Measurements from ENCODE around the gene PPTC7. TPM values are rescaled to one million over a fixed set of nuclear protein-coding genes. Genes with fewer than 3 reads are reported as not detected.
A peak's percentile ranks its signal among the peaks of the same experiment; 100 is the strongest.
"Not testable (repeated sequence)": the region's sequence is repeated elsewhere in the genome, so short reads cannot be mapped to it uniquely, and the experiment has no call there.

PPTC7 gene
- total RNA-seq, 4 donors from 2014 or later, result 3.6 to 34.1 (median 21.1) TPM

DNA sequence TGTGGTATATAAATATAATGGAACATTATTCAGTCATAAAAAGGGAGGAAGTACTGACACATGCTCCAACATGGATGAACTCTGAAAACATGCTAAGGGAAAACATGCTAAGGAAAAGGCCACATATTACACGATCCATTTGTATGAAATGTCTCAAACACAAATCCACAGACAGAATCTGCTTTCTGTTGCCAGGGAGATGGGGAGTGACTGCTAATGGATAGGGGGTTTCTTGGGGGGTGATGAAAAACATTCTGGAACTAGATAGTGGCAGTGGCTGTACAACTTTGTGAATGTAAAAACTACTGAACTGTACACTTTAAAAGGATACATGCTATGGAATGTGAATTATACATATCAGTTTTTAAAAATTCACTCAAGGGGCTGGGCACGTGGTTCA lies 6.6 kb downstream of the PPTC7 start:
- H3K27ac ChIP-seq, result no peak overlapping the region
- peaks cover 10 to 11% of the 10 kb centered on the region in 2 donors for H3K4me1 ChIP-seq
- H3K9me3 ChIP-seq, result no peaks in the 10 kb centered on the region
- H3K27me3 ChIP-seq, result no peaks in the 10 kb centered on the region
- intact Hi-C loops (cut with DNase I; ENCODE audit: low total_unique reads), result no loop called here
- no peak overlapping the region for H3K4me3 ChIP-seq
- no peak for DNase-seq
- TF ChIP-seq, protein P1, sequence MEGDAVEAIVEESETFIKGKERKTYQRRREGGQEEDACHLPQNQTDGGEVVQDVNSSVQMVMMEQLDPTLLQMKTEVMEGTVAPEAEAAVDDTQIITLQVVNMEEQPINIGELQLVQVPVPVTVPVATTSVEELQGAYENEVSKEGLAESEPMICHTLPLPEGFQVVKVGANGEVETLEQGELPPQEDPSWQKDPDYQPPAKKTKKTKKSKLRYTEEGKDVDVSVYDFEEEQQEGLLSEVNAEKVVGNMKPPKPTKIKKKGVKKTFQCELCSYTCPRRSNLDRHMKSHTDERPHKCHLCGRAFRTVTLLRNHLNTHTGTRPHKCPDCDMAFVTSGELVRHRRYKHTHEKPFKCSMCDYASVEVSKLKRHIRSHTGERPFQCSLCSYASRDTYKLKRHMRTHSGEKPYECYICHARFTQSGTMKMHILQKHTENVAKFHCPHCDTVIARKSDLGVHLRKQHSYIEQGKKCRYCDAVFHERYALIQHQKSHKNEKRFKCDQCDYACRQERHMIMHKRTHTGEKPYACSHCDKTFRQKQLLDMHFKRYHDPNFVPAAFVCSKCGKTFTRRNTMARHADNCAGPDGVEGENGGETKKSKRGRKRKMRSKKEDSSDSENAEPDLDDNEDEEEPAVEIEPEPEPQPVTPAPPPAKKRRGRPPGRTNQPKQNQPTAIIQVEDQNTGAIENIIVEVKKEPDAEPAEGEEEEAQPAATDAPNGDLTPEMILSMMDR (IDR thresholded peaks at IDR 0.05), result no peak
- TF ChIP-seq POLR2A (IDR thresholded peaks at IDR 0.05), result no peak
- no peaks in the 10 kb centered on the region for H3K36me3 ChIP-seq

DNA sequence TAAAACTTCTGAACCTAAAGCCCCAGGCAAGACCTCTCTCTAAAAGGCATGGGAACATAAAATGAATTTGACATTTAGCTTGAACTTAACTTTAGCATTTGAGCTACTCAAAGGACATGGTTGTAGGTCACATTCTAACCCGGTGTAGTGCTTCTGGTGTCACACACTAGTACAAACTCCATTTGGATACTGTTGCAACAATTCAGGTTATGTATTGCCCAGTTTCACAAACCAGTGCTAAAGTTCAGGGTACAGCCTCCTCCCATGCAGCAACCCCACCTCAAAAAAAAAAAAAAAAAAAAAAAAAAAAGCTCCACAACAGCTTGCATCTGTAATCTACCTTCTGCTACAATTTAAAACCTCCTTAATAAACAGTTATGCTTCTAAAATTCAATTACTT lies 7.8 kb downstream of the PPTC7 start:
- H3K27me3 ChIP-seq, result no peaks in the 10 kb centered on the region
- TF ChIP-seq POLR2A (IDR thresholded peaks at IDR 0.05), result no peak
- TF ChIP-seq, protein P1 (IDR thresholded peaks at IDR 0.05), result no peak
- H3K27ac ChIP-seq, result peak overlapping the region; percentile 5 to 57
- H3K9me3 ChIP-seq, result no peaks in the 10 kb centered on the region
- peaks cover 0 to 10% of the 10 kb centered on the region in 2 donors for H3K4me1 ChIP-seq
- intact Hi-C loops (cut with DNase I; ENCODE audit: low total_unique reads), result no loop called here
- H3K36me3 ChIP-seq, result no peaks in the 10 kb centered on the region
- DNase-seq, result no peak
- H3K4me3 ChIP-seq, result no peak overlapping the region

DNA sequence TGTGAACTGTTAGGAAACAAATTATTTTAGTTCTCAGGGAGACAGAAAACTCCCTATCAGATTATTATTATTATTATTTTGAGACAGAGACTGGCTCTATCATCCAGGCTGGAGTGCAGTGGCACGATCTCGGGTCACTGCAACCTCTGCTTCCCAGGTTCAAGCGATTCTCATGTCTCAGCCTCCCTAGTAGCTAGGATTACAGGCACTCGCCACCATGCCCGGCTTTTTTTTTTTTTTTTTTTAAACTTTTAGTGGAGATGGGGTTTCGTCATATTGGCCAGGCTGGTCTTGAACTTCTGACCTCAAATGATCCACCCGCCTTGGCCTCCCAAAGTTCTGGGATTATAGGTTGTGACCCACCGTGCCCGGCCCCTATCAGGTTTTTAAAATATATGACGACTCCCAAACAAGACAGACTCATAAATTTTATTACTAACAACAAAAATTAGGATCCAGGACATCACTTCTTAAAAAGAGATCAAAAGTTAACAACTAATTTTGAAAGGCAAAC lies 8.3 kb downstream of the PPTC7 start:
- peak overlapping the region; percentile 5 to 57 for H3K27ac ChIP-seq
- H3K4me3 ChIP-seq; H3K9me3 ChIP-seq; H3K36me3 ChIP-seq; H3K27me3 ChIP-seq; DNase-seq; H3K4me1 ChIP-seq; intact Hi-C loops (cut with DNase I; ENCODE audit: low total_unique reads): not testable (repeated sequence)

DNA sequence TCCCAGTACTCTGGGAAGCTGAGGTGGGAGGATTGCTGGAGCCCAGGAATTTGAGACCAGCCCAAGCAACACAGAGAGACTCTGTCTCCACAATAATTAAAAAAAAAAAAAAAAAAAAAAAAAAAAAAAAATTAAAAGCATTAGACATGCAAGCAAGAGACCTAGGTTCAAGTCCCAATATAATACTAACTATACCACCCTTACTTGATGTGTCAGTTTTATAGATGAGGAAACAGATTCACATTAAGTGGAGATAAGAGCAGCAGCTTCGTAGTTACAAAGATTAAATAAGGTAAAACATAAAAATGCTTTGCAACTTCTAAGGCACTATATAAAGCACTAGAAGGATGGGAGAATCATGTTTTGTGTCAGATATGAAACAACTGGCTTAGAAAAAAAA lies 9.1 kb downstream of the PPTC7 start:
- no peak overlapping the region for H3K4me3 ChIP-seq
- intact Hi-C loops (cut with DNase I; ENCODE audit: low total_unique reads), result no loop called here

DNA sequence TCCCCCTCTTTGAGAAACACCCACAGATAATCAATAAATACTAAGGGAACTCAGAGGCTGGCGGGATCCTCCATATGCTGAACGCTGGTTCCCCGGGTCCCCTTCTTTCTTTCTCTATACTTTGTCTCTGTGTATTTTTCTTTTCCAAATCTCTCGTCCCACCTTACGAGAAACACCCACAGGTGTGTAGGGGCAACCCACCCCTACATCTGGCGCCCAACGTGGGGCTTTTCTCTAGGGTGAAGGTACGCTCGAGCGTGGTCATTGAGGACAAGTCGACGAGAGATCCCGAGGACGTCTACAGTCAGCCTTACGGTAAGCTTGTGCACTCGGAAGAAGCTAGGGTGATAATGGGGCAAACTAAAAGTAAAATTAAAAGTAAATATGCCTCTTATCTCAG lies 12.3 kb downstream of the PPTC7 start:
- DNase-seq; intact Hi-C loops (cut with DNase I; ENCODE audit: low total_unique reads); H3K27me3 ChIP-seq; H3K27ac ChIP-seq; H3K9me3 ChIP-seq; H3K4me1 ChIP-seq; H3K4me3 ChIP-seq; H3K36me3 ChIP-seq: not testable (repeated sequence)

More for the DNA sequence above, 9.1 kb downstream of the PPTC7 start:
- Histone ChIP-seq H3K4me1 (peaks cover 0 to 10% of the 10 kb centered on the region in 2 donors), H3K27me3 (no peaks in the 10 kb centered on the region), H3K9me3 (peaks cover 0 to 4% of the 10 kb centered on the region in 2 donors), H3K27ac (peak overlapping the region; percentile 5 to 57), H3K36me3 (no peaks in the 10 kb centered on the region)
- no peak for DNase-seq
- TF ChIP-seq POLR2A (IDR thresholded peaks at IDR 0.05), result no peak
- TF ChIP-seq, protein P1 (IDR thresholded peaks at IDR 0.05), result no peak

DNA sequence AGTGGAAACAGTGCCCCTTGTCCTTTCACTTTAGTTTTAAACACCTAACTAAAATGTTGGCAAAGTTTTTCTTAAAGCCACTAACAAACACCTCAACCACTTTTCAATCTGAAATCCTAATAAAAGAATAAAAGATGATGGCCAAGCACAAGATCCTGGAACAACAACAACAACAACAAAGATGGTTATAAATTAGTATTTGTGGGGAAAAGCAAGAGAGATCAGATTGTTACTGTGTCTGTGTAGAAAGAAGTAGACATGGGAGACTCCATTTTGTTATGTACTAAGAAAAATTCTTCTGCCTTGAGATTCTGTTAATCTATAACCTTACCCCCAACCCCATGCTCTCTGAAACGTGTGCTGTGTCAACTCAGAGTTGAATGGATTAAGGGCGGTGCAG lies 13.3 kb downstream of the PPTC7 start:
- H3K36me3 ChIP-seq; intact Hi-C loops (cut with DNase I; ENCODE audit: low total_unique reads); H3K27ac ChIP-seq; DNase-seq; H3K4me1 ChIP-seq; H3K4me3 ChIP-seq; H3K27me3 ChIP-seq; H3K9me3 ChIP-seq: not testable (repeated sequence)

DNA sequence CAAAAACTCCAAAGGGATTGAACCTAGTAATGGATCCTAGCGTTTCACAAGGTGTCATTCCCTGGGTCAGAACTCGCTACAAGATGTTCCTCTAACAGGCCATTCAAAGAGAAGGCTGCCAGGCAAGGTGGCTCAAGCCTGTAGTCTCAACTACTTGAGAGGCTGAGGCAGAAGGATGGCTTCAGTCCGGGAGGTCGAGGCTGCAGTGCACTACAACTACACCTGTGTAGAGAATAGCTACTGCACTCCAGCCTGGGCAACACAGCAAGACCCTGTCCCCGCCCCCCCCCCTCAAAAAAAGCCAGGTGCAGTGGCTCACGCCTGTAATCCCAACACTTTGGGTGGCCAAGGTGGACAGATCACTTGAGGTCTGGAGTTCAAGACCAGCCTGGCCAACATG lies 14.4 kb downstream of the PPTC7 start:
- Histone ChIP-seq H3K9me3 (peaks cover 0 to 4% of the 10 kb centered on the region in 2 donors), H3K27me3 (no peaks in the 10 kb centered on the region), H3K4me3 (no peak overlapping the region), H3K4me1 (peaks cover 0 to 7% of the 10 kb centered on the region in 2 donors), H3K27ac (no peak overlapping the region), H3K36me3 (no peaks in the 10 kb centered on the region)
- TF ChIP-seq POLR2A (IDR thresholded peaks at IDR 0.05), result no peak
- TF ChIP-seq, protein P1 (IDR thresholded peaks at IDR 0.05), result no peak
- no peak for DNase-seq
- intact Hi-C loops (cut with DNase I; ENCODE audit: low total_unique reads), result no loop called here

Data from uterus (tissue), 4 donors.